Neuronal stem cell (in vitro differentiated cells): ENCODE measurements around the gene LRRC37B.
"Not testable (repeated sequence)": the region's sequence is repeated elsewhere in the genome, so short reads cannot be mapped to it uniquely, and the experiment has no call there.

ENCODE experiments used
- DNase-seq: peaks from one replicate; pipeline ENCODE4 v3.0.0-alpha.2; 2013; ENCODE audit warnings: low spot score
- H2AFZ ChIP-seq: one replicate; pipeline ENCODE4 v1.6.1; 2013; ENCODE audit warnings: mild to moderate bottlenecking, low read length, inconsistent platforms
- H2AK5ac ChIP-seq: 2 replicates; pipeline ENCODE4 v1.6.1; 2013; ENCODE audit warnings: low read depth, mild to moderate bottlenecking, inconsistent platforms, low read length, moderate library complexity, mixed read lengths
- H2BK120ac ChIP-seq: 2 replicates; pipeline ENCODE4 v1.6.1; 2013; ENCODE audit warnings: low read depth, mild to moderate bottlenecking, inconsistent platforms, low read length, moderate library complexity, mixed read lengths
- H2BK12ac ChIP-seq: one replicate; pipeline ENCODE4 v1.6.1; 2013; ENCODE audit warnings: low read length, inconsistent platforms
- H2BK15ac ChIP-seq: 2 replicates; pipeline ENCODE4 v1.6.1; 2013; ENCODE audit warnings: mild to moderate bottlenecking, low read length, inconsistent platforms, mixed read lengths
- H2BK5ac ChIP-seq: one replicate; pipeline ENCODE4 v1.6.1; 2013; ENCODE audit warnings: inconsistent platforms, mild to moderate bottlenecking, low read length, moderate library complexity
- H3K14ac ChIP-seq: one replicate; pipeline ENCODE4 v1.6.1; 2013; ENCODE audit warnings: low read length, inconsistent platforms
- H3K18ac ChIP-seq: 2 replicates; pipeline ENCODE4 v1.6.1; 2013; ENCODE audit warnings: low read length, inconsistent platforms
- H3K23ac ChIP-seq: 2 replicates; pipeline ENCODE4 v1.6.1; 2013; ENCODE audit warnings: low read depth, mild to moderate bottlenecking, mixed read lengths, low read length, inconsistent platforms; ENCODE audit not compliant: poor library complexity
- H3K27ac ChIP-seq: replicated peaks from 3 replicates; pipeline ENCODE4 v1.5.1; 2013; ENCODE audit warnings: low read length, inconsistent platforms
- H3K27me3 ChIP-seq, 3 experiments: 2 replicates each; pipeline ENCODE4 v1.6.1; 2013; ENCODE audit warnings: low read length in 3 of 3, mild to moderate bottlenecking in 2 of 3, inconsistent platforms in 1 of 3, low read depth in 1 of 3, mixed read lengths in 1 of 3, moderate library complexity in 1 of 3; ENCODE audit not compliant: control insufficient read depth in 3 of 3, insufficient read depth in 3 of 3
- H3K36me3 ChIP-seq, 2 donors: replicated peaks in 1 of 2; 2 replicates each; pipeline ENCODE4 v1.6.1; 2013; ENCODE audit warnings: low read length in 2 of 2; ENCODE audit not compliant: control insufficient read depth in 2 of 2, insufficient read depth in 2 of 2
- H3K4ac ChIP-seq: 2 replicates; pipeline ENCODE4 v1.6.1; 2013; ENCODE audit warnings: inconsistent platforms, mild to moderate bottlenecking, low read length, moderate library complexity
- H3K4me1 ChIP-seq, 2 donors: 1 replicate in 1 of 2; 2 replicates in 1 of 2; pipeline ENCODE4 v1.6.1; 2013; ENCODE audit warnings: low read length in 2 of 2, low read depth in 1 of 2; ENCODE audit not compliant: control insufficient read depth in 2 of 2, insufficient read depth in 1 of 2
- H3K4me2 ChIP-seq: one replicate; pipeline ENCODE4 v1.6.1; 2013; ENCODE audit warnings: mild to moderate bottlenecking, low read length, inconsistent platforms; ENCODE audit not compliant: insufficient read depth, poor library complexity, severe bottlenecking
- H3K4me3 ChIP-seq, 2 donors: 2 replicates each; pipeline ENCODE4 v1.5.1; 2013; ENCODE audit warnings: low read length in 2 of 2, mild to moderate bottlenecking in 2 of 2, inconsistent platforms in 1 of 2, moderate library complexity in 1 of 2
- H3K79me1 ChIP-seq: one replicate; pipeline ENCODE4 v1.6.1; 2013; ENCODE audit warnings: low read depth, mild to moderate bottlenecking, inconsistent platforms, low read length, moderate library complexity
- H3K9ac ChIP-seq: one replicate; pipeline ENCODE4 v1.6.1; 2013; ENCODE audit warnings: mild to moderate bottlenecking, low read depth, low read length, inconsistent platforms; ENCODE audit not compliant: poor library complexity
- H3K9me3 ChIP-seq, 2 donors: replicated peaks in 1 of 2; 2 replicates each; pipeline versions ENCODE3 to v1.6.1; 2013; ENCODE audit warnings: low read length in 2 of 2, mild to moderate bottlenecking in 2 of 2, inconsistent platforms in 1 of 2, low read depth in 1 of 2, mixed read lengths in 1 of 2, moderate library complexity in 1 of 2; ENCODE audit not compliant: control insufficient read depth in 2 of 2, insufficient read depth in 1 of 2
- H4K8ac ChIP-seq: one replicate; pipeline ENCODE4 v1.6.1; 2013; ENCODE audit warnings: low read depth, mild to moderate bottlenecking, inconsistent platforms, low read length, moderate library complexity
- H4K91ac ChIP-seq: one replicate; pipeline ENCODE4 v1.6.1; 2013; ENCODE audit warnings: low read length, low read depth, mild to moderate bottlenecking, inconsistent platforms; ENCODE audit not compliant: poor library complexity
- WGBS, 2 donors: extraction: QIAGEN DNeasy Blood & Tissue Kit; methylation state at CpG; one replicate each; pipeline ENCODE4 v1.1.7; 2013; ENCODE audit warnings: missing lambda C conversion rate in 2 of 2, mixed read lengths in 1 of 2; ENCODE audit not compliant: insufficient read length in 2 of 2, insufficient replicate concordance in 1 of 2; ENCODE audit errors: extremely low coverage in 2 of 2; 5-methylcytosine and 5-hydroxymethylcytosine counted together

LRRC37B gene

DNA sequence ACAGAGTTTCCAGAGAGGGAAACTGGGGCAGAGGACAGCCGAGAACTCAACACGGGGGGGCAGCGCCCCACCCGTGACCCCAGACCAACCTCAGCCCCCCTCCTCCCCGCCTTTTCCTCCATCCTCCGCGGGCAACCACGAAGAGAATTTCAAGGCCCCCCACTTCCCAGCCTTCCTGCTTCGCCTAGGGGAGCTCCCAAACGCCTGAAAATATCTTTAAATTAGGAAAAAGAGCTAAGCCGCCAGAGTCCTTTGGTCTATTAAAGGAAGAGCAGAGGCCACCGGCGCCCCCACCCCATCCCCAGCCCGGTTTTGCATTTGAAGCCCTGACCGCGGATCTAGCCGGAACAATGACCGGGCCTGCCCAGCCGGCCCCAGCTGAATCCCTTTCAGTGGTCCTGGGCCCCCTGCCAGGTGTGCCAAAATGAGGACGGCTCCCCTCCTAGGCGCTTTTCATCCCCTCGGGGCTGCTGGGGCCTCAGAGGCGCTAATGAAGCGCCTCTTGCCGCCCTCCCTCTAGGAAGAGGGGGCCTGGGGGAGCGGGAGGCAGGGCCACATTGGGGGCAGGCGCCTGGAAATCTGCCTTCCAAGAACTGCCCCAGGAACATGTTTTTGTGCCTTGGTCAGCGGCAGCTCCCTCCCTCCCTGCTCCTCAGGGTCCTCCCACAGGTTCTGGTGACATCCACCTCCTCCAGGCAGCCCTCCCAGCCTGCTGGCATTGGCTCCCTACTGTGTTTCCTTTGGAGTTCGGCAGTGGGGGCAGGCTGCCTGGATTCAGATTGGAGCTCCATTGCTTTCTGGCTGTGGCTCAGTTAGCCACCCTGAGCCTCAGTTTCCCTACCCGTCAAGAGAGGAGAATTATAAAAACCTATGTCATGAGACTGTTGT is 78.0 kb downstream of the LRRC37B start:
- not testable (repeated sequence) for H3K23ac ChIP-seq, H3K79me1 ChIP-seq, H3K9me3 ChIP-seq

DNA sequence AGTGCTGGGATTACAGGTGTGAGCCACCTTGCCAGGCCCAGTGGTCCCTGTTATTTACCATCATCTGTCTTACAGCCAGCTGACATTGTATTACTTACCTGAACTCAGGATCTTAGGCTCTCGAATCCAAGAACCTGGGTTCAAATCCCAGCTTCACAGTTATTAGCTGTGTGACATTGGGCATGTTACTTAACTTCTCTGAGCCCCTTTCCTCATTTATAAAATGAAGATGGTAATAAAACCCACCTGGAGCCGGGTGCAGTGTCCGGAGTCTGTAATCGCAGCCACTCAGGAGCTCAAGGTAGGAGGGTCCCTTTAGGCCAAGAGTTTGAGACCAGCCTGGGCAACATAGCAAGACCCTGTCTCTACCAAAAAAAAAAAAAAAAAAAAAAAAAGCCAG is 79.7 kb downstream of the LRRC37B start:
- not testable (repeated sequence) for H2BK12ac ChIP-seq, H3K79me1 ChIP-seq, H3K23ac ChIP-seq, H3K9ac ChIP-seq, H3K27ac ChIP-seq, H4K91ac ChIP-seq, H3K4me1 ChIP-seq, H3K4ac ChIP-seq, H3K4me2 ChIP-seq, H2BK120ac ChIP-seq, DNase-seq, H3K18ac ChIP-seq, H2AFZ ChIP-seq, H4K8ac ChIP-seq, H3K36me3 ChIP-seq, H2AK5ac ChIP-seq, H3K9me3 ChIP-seq, H2BK5ac ChIP-seq, H3K4me3 ChIP-seq, H2BK15ac ChIP-seq, H3K14ac ChIP-seq, H3K27me3 ChIP-seq
- WGBS, 2 donors: no CpG with 5 or more reads among the region's 4 CpGs

More for the DNA sequence above, 78.0 kb downstream of the LRRC37B start:
- Histone ChIP-seq H3K27ac (peak overlapping the region; percentile 82), H3K4me3 (peak overlapping the region in 1 of 2 donors; percentile 20), H2AFZ (peak overlapping the region; percentile 17), H3K4me2 (peak overlapping the region; percentile 11)
- not testable (repeated sequence) for H2AK5ac ChIP-seq, H3K27me3 ChIP-seq, H3K4ac ChIP-seq, H4K8ac ChIP-seq, H2BK120ac ChIP-seq, H2BK15ac ChIP-seq, H3K9ac ChIP-seq, H3K4me1 ChIP-seq, H3K18ac ChIP-seq, H3K14ac ChIP-seq, H2BK12ac ChIP-seq, H3K36me3 ChIP-seq, H2BK5ac ChIP-seq, H4K91ac ChIP-seq
- WGBS, 2 donors: no CpG with 5 or more reads among the region's 30 CpGs
- DNase-seq: peak; percentile 15

DNA sequence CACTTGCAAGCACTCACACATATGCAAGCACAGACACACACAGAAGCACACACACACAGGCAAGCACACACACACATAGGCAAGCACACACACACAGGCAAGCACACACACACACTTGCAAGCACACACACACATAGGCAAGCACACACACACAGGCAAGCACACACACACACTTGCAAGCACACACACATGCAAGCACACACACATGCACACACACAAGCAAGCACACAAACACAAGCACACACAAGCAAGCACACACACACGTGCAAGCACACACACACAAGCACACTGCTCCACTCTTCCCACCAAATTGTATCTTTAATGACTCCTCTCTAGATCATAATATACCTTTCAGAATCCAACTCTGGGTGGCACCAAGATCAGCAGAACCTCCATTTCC is 84.9 kb downstream of the LRRC37B start:
- not testable (repeated sequence) for H2BK12ac ChIP-seq, H2AFZ ChIP-seq, H3K23ac ChIP-seq, H2AK5ac ChIP-seq, H3K79me1 ChIP-seq, H3K27ac ChIP-seq, H3K14ac ChIP-seq, H2BK15ac ChIP-seq, H3K4ac ChIP-seq, H3K4me3 ChIP-seq, H3K27me3 ChIP-seq, H2BK120ac ChIP-seq, DNase-seq, H3K4me1 ChIP-seq, H3K4me2 ChIP-seq, H3K9me3 ChIP-seq, H4K91ac ChIP-seq, H2BK5ac ChIP-seq, H3K36me3 ChIP-seq, H4K8ac ChIP-seq
- WGBS, 2 donors: no CpG with 5 or more reads among the region's 1 CpG
- Histone ChIP-seq H3K18ac (peak overlapping the region; percentile 52), H3K9ac (peak overlapping the region; percentile 2)

DNA sequence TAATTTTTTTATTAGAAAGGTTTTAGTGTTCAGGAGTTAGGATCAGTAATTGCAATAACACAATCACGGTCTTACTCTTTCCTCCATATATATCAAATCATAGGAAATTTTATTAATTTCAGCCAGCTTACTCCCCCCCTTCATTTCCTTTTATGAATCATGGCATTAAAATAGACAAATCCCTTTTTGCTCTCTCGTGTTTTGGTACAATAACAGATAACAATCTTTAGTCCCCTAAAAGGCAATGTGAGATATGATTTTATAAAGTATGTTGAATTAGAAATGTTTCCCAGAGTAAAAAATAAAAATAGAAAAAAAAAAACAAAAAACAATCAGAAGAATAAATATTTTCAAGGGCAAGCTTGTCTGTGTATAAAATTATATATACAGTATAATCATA is 92.5 kb downstream of the LRRC37B start:
- Histone ChIP-seq H3K14ac (no peak overlapping the region), H2BK120ac (no peak overlapping the region), H3K36me3 (no peaks in the 10 kb centered on the region), H2BK5ac (no peak overlapping the region), H4K8ac (no peak overlapping the region), H2BK15ac (no peak overlapping the region), H3K18ac (no peak overlapping the region), H3K4ac (no peak overlapping the region), H3K9ac (no peak overlapping the region), H3K4me3 (no peak overlapping the region), H2BK12ac (no peak overlapping the region), H3K27me3 (no peaks in the 10 kb centered on the region), H3K9me3 (no peaks in the 10 kb centered on the region), H2AK5ac (no peak overlapping the region), H2AFZ (no peak overlapping the region), H3K4me2 (no peak overlapping the region), H3K4me1 (peaks cover 0 to 4% of the 10 kb centered on the region in 2 donors), H3K27ac (no peak overlapping the region), H3K23ac (no peak overlapping the region), H4K91ac (no peak overlapping the region), H3K79me1 (no peaks in the 10 kb centered on the region)
- DNase-seq: no peak
- WGBS, 2 donors: no CpG with 5 or more reads among the region's 2 CpGs
